Immature natural killer cell (primary cell): ENCODE results near the gene MACROD2. TPM values are rescaled to one million over a fixed set of nuclear protein-coding genes. Genes with fewer than 3 reads are reported as not detected.

Experiments used
- DNase-seq, 3 donors: peaks; one replicate each; pipeline ENCODE4 v3.0.0; 2022; ENCODE audit warnings: mixed read lengths in 1 of 3
- H3K27ac Mint-ChIP-seq, 6 donors: one replicate each; pipeline ENCODE4 v1.8.0; 2020; ENCODE audit warnings: mixed read lengths in 6 of 6, mild to moderate bottlenecking in 5 of 6, inconsistent platforms in 4 of 6, moderate library complexity in 3 of 6
- H3K27me3 Mint-ChIP-seq, 3 donors: one replicate each; pipeline ENCODE4 v1.8.0; 2020 to 2021; ENCODE audit warnings: low read depth in 3 of 3, mild to moderate bottlenecking in 3 of 3, mixed read lengths in 3 of 3, moderate library complexity in 3 of 3, inconsistent platforms in 1 of 3
- H3K36me3 Mint-ChIP-seq, 3 donors: one replicate each; pipeline ENCODE4 v1.8.0; 2020; ENCODE audit warnings: mixed read lengths in 3 of 3, inconsistent platforms in 2 of 3, mild to moderate bottlenecking in 2 of 3
- H3K4me1 Mint-ChIP-seq, 2 donors: one replicate each; pipeline ENCODE4 v1.8.0; 2020; ENCODE audit warnings: inconsistent platforms in 2 of 2, mild to moderate bottlenecking in 2 of 2, mixed read lengths in 2 of 2, moderate library complexity in 1 of 2
- H3K4me3 Mint-ChIP-seq, 5 donors: one replicate each; pipeline ENCODE4 v1.8.0; 2020; ENCODE audit warnings: mild to moderate bottlenecking in 5 of 5, mixed read lengths in 5 of 5, inconsistent platforms in 3 of 5, moderate library complexity in 3 of 5
- H3K9me3 Mint-ChIP-seq, 6 donors: one replicate each; pipeline ENCODE4 v1.8.0; 2020; ENCODE audit warnings: mild to moderate bottlenecking in 6 of 6, mixed read lengths in 6 of 6, inconsistent platforms in 4 of 6, moderate library complexity in 3 of 6
- polyA plus RNA-seq, 3 donors: library from polyadenylated mRNA; unstranded; fragments of 300-500 nt; fragmentation: Illumina TruSeq; gene quantifications; one replicate each; pipeline ENCODE4 v1.2.3, GENCODE V29; 2021

MACROD2 gene
- polyA plus RNA-seq, 3 donors from 2014 or later = not detected

- DNase-seq = no peak
- Mint-ChIP-seq H3K27me3 (no peaks in the 10 kb centered on the region), H3K27ac (no peak overlapping the region), H3K9me3 (peaks cover 3 to 25% (median 12%) of the 10 kb centered on the region in 6 donors), H3K36me3 (no peaks in the 10 kb centered on the region), H3K4me1 (no peaks in the 10 kb centered on the region), H3K4me3 (no peak overlapping the region)
Measured at GRCh38 chr20:15143478-15143877, 1148.2 kb downstream of the MACROD2 start.

GRCh38 chr20:15144916-15145315 is 1149.6 kb downstream of the MACROD2 start:
- H3K4me3 Mint-ChIP-seq = no peak overlapping the region
- no peaks in the 10 kb centered on the region for H3K27me3 Mint-ChIP-seq
- no peaks in the 10 kb centered on the region for H3K36me3 Mint-ChIP-seq
- no peaks in the 10 kb centered on the region for H3K4me1 Mint-ChIP-seq
- peaks cover 3 to 25% (median 10%) of the 10 kb centered on the region in 6 donors for H3K9me3 Mint-ChIP-seq
- no peak for DNase-seq
- H3K27ac Mint-ChIP-seq = no peak overlapping the region

GRCh38 chr20:15146948-15147347 is 1151.6 kb downstream of the MACROD2 start:
- H3K27me3 Mint-ChIP-seq = peaks cover 0 to 1% (median 0%) of the 10 kb centered on the region in 3 donors
- peaks cover 3 to 20% (median 11%) of the 10 kb centered on the region in 6 donors for H3K9me3 Mint-ChIP-seq
- no peaks in the 10 kb centered on the region for H3K4me1 Mint-ChIP-seq
- DNase-seq = no peak
- H3K4me3 Mint-ChIP-seq = no peak overlapping the region
- H3K36me3 Mint-ChIP-seq = no peaks in the 10 kb centered on the region
- no peak overlapping the region for H3K27ac Mint-ChIP-seq

GRCh38 chr20:15154070-15154469 is 1158.8 kb downstream of the MACROD2 start:
- H3K4me1 Mint-ChIP-seq = peaks cover 3 to 8% of the 10 kb centered on the region in 2 donors
- no peak for DNase-seq
- H3K36me3 Mint-ChIP-seq = no peaks in the 10 kb centered on the region
- H3K4me3 Mint-ChIP-seq = no peak overlapping the region
- H3K27ac Mint-ChIP-seq = no peak overlapping the region
- H3K27me3 Mint-ChIP-seq = peaks cover 0 to 2% (median 0%) of the 10 kb centered on the region in 3 donors
- H3K9me3 Mint-ChIP-seq = peaks cover 4 to 31% (median 18%) of the 10 kb centered on the region in 6 donors

GRCh38 chr20:15155848-15156401 is 1160.6 kb downstream of the MACROD2 start:
- DNase-seq = peak in 2 of 3 donors; percentile 2 to 16
- Mint-ChIP-seq H3K9me3 (peaks cover 4 to 49% (median 22%) of the 10 kb centered on the region in 6 donors), H3K4me3 (no peak overlapping the region), H3K27me3 (peaks cover 0 to 2% (median 0%) of the 10 kb centered on the region in 3 donors), H3K27ac (no peak overlapping the region), H3K36me3 (no peaks in the 10 kb centered on the region), H3K4me1 (peaks cover 3 to 8% of the 10 kb centered on the region in 2 donors)

GRCh38 chr20:15158533-15158932 is 1163.2 kb downstream of the MACROD2 start:
- H3K9me3 Mint-ChIP-seq = peaks cover 0 to 30% (median 16%) of the 10 kb centered on the region in 6 donors
- H3K4me3 Mint-ChIP-seq = no peak overlapping the region
- DNase-seq = no peak
- H3K4me1 Mint-ChIP-seq = peaks cover 7 to 20% of the 10 kb centered on the region in 2 donors
- no peak overlapping the region for H3K27ac Mint-ChIP-seq
- H3K36me3 Mint-ChIP-seq = no peaks in the 10 kb centered on the region
- no peaks in the 10 kb centered on the region for H3K27me3 Mint-ChIP-seq

GRCh38 chr20:15162079-15162647 is 1166.8 kb downstream of the MACROD2 start:
- H3K27me3 Mint-ChIP-seq = peaks cover 0 to under 1% (median 0%) of the 10 kb centered on the region in 3 donors
- DNase-seq = peak in 1 of 3 donors; percentile 4
- H3K9me3 Mint-ChIP-seq = peaks cover 0 to 25% (median 12%) of the 10 kb centered on the region in 6 donors
- peaks cover 4 to 12% of the 10 kb centered on the region in 2 donors for H3K4me1 Mint-ChIP-seq
- peak overlapping the region in 3 of 5 donors; percentile 22 to 68 (median 36) for H3K4me3 Mint-ChIP-seq
- H3K27ac Mint-ChIP-seq = peak overlapping the region in 2 of 6 donors; percentile 1 to 37
- no peaks in the 10 kb centered on the region for H3K36me3 Mint-ChIP-seq

GRCh38 chr20:15163632-15164031 is 1168.3 kb downstream of the MACROD2 start:
- H3K27me3 Mint-ChIP-seq = peaks cover 0 to 2% (median 0%) of the 10 kb centered on the region in 3 donors
- no peak overlapping the region for H3K27ac Mint-ChIP-seq
- no peaks in the 10 kb centered on the region for H3K36me3 Mint-ChIP-seq
- H3K9me3 Mint-ChIP-seq = peaks cover 0 to 31% (median 12%) of the 10 kb centered on the region in 6 donors
- no peak for DNase-seq
- H3K4me3 Mint-ChIP-seq = no peak overlapping the region
- peaks cover 4 to 12% of the 10 kb centered on the region in 2 donors for H3K4me1 Mint-ChIP-seq

- H3K36me3 Mint-ChIP-seq = no peaks in the 10 kb centered on the region
- peaks cover 0 to 2% (median 0%) of the 10 kb centered on the region in 3 donors for H3K27me3 Mint-ChIP-seq
- DNase-seq = no peak
- peaks cover 0 to 29% (median 9%) of the 10 kb centered on the region in 6 donors for H3K9me3 Mint-ChIP-seq
- peaks cover 4 to 12% of the 10 kb centered on the region in 2 donors for H3K4me1 Mint-ChIP-seq
- no peak overlapping the region for H3K4me3 Mint-ChIP-seq
- H3K27ac Mint-ChIP-seq = no peak overlapping the region
Measured at GRCh38 chr20:15164726-15165125, 1169.4 kb downstream of the MACROD2 start.

- Mint-ChIP-seq H3K4me1 (peaks cover 4 to 11% of the 10 kb centered on the region in 2 donors), H3K36me3 (no peaks in the 10 kb centered on the region), H3K27me3 (peaks cover 0 to 2% (median 0%) of the 10 kb centered on the region in 3 donors), H3K4me3 (no peak overlapping the region), H3K27ac (no peak overlapping the region), H3K9me3 (peaks cover 0 to 27% (median 10%) of the 10 kb centered on the region in 6 donors)
- DNase-seq = no peak
Measured at GRCh38 chr20:15166744-15167143, 1171.4 kb downstream of the MACROD2 start.

- no peaks in the 10 kb centered on the region for H3K4me1 Mint-ChIP-seq
Measured at GRCh38 chr20:15171016-15171415, 1175.7 kb downstream of the MACROD2 start.

GRCh38 chr20:15176929-15177328 is 1181.6 kb downstream of the MACROD2 start:
- Mint-ChIP-seq H3K36me3 (no peaks in the 10 kb centered on the region), H3K4me3 (no peak overlapping the region), H3K27ac (no peak overlapping the region), H3K9me3 (peaks cover 1 to 43% (median 10%) of the 10 kb centered on the region in 6 donors), H3K27me3 (peaks cover 0 to 4% (median 0%) of the 10 kb centered on the region in 3 donors), H3K4me1 (no peaks in the 10 kb centered on the region)
- DNase-seq = no peak

More at GRCh38 chr20:15171016-15171415, 1175.7 kb downstream of the MACROD2 start:
- no peak for DNase-seq
- Mint-ChIP-seq H3K27me3 (peaks cover 0 to 2% (median 0%) of the 10 kb centered on the region in 3 donors), H3K4me3 (no peak overlapping the region), H3K36me3 (no peaks in the 10 kb centered on the region), H3K27ac (no peak overlapping the region), H3K9me3 (peaks cover 3 to 35% (median 9%) of the 10 kb centered on the region in 6 donors)

- Mint-ChIP-seq H3K9me3 (peaks cover 1 to 43% (median 10%) of the 10 kb centered on the region in 6 donors), H3K27ac (no peak overlapping the region), H3K36me3 (no peaks in the 10 kb centered on the region), H3K4me3 (no peak overlapping the region), H3K27me3 (peaks cover 0 to 4% (median 0%) of the 10 kb centered on the region in 3 donors), H3K4me1 (no peaks in the 10 kb centered on the region)
- no peak for DNase-seq
Measured at GRCh38 chr20:15178581-15178980, 1183.3 kb downstream of the MACROD2 start.

GRCh38 chr20:15179381-15179780 is 1184.1 kb downstream of the MACROD2 start:
- no peak for DNase-seq
- H3K27ac Mint-ChIP-seq = no peak overlapping the region
- H3K4me1 Mint-ChIP-seq = no peaks in the 10 kb centered on the region
- H3K36me3 Mint-ChIP-seq = no peaks in the 10 kb centered on the region
- H3K27me3 Mint-ChIP-seq = peaks cover 0 to 4% (median 0%) of the 10 kb centered on the region in 3 donors
- peaks cover 1 to 47% (median 11%) of the 10 kb centered on the region in 6 donors for H3K9me3 Mint-ChIP-seq
- no peak overlapping the region for H3K4me3 Mint-ChIP-seq
